NCI-H524 treated with DMSO at 0.1 percent for 48 hours (cell line): ENCODE data around the gene ATPAF1.

Experiments used
- DNase-seq: peaks from one replicate; lab custom pipeline; 2025; lab: John Stamatoyannopoulos, UW

The ATPAF1 gene

GRCh38 chr1:46615735-46616134 lies 52.4 kb downstream of the ATPAF1 start:
- DNase-seq: no peak

- no peak for DNase-seq
Measured at GRCh38 chr1:46615088-46615487, 53.1 kb downstream of the ATPAF1 start.

- DNase-seq: no peak
Measured at GRCh38 chr1:46614604-46614984, 53.6 kb downstream of the ATPAF1 start.

- DNase-seq: peak; percentile 57
Measured at GRCh38 chr1:46613661-46614603, 54.2 kb downstream of the ATPAF1 start.

- no peak for DNase-seq
Measured at GRCh38 chr1:46612937-46613660, 55.1 kb downstream of the ATPAF1 start.

GRCh38 chr1:46611691-46612221 lies 56.4 kb downstream of the ATPAF1 start:
- no peak for DNase-seq

DNA sequence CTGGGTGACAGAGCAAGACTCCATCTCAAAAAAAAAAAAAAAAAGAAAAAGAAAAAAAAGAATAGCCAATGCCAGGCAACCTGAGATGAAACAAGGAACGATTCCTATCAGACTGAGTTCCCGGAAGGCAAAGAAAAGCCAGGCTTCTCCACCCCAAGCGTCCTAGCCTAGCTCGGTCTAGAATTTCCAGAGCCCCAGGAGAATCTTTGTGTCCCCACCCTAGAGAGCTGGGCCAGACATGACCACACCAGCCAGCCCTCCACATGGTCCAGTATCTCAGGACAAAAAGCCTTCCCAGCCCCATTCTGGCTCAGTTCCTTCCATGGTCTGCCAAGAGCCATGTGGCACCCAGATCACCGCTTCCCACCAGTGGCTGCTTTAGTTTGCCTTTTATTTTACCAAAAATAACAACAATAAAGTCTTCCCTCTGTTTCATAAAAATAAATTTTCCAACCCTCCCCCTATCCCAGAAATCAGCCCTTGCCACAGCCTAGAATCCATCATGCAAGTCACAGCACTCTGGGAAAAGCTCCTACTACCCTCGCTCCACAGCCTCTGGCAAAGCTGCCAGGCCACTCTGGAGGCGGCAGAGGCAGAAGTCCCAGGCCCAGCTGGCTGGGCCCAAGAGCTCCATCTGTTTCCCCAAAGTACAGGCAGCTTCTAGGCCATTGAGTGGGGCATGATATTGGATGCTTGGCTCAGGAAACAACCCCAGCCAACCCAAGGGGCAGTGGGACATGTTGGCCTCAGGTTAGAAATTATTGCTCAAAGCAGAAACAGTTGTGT lies 60.6 kb downstream of the ATPAF1 start:
- DNase-seq: no peak

GRCh38 chr1:46606255-46606965 lies 61.8 kb downstream of the ATPAF1 start:
- peak; percentile 17 for DNase-seq

GRCh38 chr1:46605232-46605631 lies 62.9 kb downstream of the ATPAF1 start:
- DNase-seq: no peak

GRCh38 chr1:46603858-46604549 lies 64.2 kb downstream of the ATPAF1 start, which contains the start of gene MKNK1:
Gene MKNK1 (minus strand): TSS chr1:46604268. CDS start chr1:46583327, 20,941 bp downstream.
- peak; percentile 53 for DNase-seq

- DNase-seq: no peak
Measured at GRCh38 chr1:46603481-46603857, 64.7 kb downstream of the ATPAF1 start.

DNA sequence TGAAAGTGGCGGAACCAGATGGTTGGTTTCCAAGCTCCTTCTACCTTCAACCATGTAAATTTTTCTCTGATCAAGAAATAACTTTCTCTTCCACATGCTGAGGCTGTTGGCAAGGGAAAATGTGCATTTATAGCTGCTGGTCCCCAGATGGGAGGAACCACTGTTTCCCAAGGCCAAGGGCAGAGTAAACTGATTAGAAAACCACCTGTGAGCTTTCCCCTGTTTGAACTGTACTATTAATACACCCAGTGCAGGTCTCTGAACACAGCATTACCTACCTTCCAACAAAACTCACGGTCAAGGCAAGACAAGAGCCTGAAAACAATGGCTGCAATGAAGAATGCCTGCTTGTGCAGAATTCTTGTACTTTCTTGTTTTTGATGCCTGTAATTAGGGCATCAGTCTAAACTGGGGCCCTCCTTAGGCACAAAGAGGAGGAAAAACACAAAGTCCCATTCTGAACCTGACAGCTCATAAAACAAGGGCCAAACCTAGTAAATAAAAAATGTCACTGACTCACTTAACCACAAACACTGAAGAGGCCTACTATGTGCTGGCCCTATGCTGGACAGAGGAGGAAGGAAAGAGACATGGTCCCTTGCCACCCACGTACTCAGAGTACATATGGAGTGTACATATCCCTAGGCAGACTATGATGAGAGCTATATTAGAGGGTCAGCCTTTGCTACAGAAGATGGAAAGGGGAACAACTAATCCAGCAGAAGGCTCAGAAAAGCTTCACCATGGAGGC lies 66.7 kb downstream of the ATPAF1 start:
- DNase-seq: no peak

GRCh38 chr1:46599059-46599970 lies 68.8 kb downstream of the ATPAF1 start:
- no peak for DNase-seq

DNA sequence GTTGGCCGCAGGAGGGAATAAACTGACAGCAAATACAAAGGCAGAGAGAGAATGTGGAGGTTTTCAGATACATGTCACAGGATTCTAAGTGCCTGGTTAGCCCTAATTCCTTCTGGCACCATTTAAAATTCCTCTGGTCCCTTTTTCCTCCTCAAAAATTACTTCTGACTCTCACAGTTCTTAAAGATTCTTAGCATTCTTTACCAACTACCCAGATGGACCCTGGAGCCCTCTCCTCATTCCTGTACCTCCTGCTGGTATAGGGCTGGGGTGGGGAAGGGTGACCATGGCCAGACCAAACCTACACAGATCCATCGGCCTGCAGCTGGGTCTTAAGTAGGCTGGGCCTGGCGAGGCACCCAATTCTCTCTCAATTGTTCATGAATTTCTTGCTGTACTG lies 71.3 kb downstream of the ATPAF1 start:
- no peak for DNase-seq

DNA sequence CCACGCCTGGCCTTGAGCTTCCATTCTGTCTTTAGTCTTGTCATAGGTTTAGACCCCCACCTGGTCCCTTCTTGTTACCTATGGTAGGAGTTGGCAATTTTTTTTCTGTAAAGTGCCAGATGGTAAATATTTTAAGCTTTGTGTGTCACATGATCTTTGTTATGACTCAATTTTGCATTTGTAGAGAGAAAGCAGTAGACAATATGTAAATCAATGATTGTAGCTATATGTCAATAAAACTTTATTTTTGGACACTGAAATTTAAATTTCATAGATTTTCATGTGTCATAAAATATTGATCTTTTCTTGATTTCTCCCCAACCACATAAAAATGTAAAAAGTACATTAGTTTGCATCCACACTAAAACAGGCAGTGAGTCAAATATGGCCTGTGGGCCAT lies 72.1 kb downstream of the ATPAF1 start:
- DNase-seq: no peak

DNA sequence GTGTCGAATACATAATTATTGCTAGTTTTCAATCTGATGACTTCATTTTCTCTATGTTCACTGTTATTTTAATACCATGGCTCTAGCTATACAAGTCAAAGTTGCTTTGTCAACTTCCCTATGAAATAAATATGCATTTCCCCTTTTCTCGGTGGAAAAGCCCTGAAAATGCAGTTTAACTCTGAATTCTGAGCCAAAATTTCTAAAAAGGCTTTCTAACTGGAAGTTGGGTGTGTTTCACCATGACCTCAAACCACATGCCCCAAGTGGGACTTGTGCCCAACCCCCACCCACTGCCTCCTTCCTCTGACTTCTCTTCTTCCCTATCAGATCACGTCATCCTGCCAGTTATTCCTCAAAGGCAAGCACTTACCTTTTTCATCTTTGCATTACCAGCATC lies 73.0 kb downstream of the ATPAF1 start:
- no peak for DNase-seq

DNA sequence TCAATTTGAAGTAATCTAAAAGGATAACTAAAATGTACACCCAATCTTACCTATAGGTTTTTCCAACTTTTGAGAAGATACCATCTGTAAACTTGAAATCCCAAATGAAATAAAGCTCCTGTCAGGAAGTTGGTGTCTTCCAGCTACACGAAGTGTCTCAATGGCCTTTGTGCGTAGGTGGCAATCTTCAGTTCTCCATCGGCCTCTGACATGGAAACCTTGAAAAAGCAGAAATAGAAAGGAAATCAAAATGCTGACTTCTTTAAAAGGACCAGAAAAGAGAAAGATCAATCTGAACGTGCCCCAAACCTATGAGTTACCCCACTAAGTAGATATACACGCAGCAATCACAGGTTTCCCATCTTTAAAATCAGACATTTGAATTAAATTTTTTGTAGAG lies 74.1 kb downstream of the ATPAF1 start:
- DNase-seq: no peak

GRCh38 chr1:46592823-46593222 lies 75.3 kb downstream of the ATPAF1 start:
- no peak for DNase-seq

- no peak for DNase-seq
Measured at GRCh38 chr1:46589529-46589928, 78.6 kb downstream of the ATPAF1 start.
